Activated T-cell treated with anti-CD3 and anti-CD28 coated beads, Interleukin-2, amount 50 U/mL, for 24 hours (primary cell): ENCODE results near the gene PRPF19.

Experiments
- DNase-seq: peaks from one replicate; pipeline ENCODE4 v3.0.0-alpha.2; 2020
- H3K27ac Mint-ChIP-seq: 2 replicates; pipeline ENCODE4 v1.8.0; 2020; ENCODE audit warnings: mild to moderate bottlenecking, mixed read lengths
- H3K27me3 Mint-ChIP-seq: 2 replicates; pipeline ENCODE4 v1.8.0; 2020; ENCODE audit warnings: mixed read lengths
- H3K36me3 Mint-ChIP-seq: 2 replicates; pipeline ENCODE4 v1.8.0; 2020; ENCODE audit warnings: low read depth, mixed read lengths
- H3K4me1 Mint-ChIP-seq: 2 replicates; pipeline ENCODE4 v1.8.0; 2020; ENCODE audit warnings: low read depth, mixed read lengths
- H3K4me3 Mint-ChIP-seq: 2 replicates; pipeline ENCODE4 v1.8.0; 2020; ENCODE audit warnings: mild to moderate bottlenecking, moderate library complexity, mixed read lengths
- H3K9me3 Mint-ChIP-seq: 2 replicates; pipeline ENCODE4 v1.8.0; 2020; ENCODE audit warnings: mixed read lengths

PRPF19 gene

DNA sequence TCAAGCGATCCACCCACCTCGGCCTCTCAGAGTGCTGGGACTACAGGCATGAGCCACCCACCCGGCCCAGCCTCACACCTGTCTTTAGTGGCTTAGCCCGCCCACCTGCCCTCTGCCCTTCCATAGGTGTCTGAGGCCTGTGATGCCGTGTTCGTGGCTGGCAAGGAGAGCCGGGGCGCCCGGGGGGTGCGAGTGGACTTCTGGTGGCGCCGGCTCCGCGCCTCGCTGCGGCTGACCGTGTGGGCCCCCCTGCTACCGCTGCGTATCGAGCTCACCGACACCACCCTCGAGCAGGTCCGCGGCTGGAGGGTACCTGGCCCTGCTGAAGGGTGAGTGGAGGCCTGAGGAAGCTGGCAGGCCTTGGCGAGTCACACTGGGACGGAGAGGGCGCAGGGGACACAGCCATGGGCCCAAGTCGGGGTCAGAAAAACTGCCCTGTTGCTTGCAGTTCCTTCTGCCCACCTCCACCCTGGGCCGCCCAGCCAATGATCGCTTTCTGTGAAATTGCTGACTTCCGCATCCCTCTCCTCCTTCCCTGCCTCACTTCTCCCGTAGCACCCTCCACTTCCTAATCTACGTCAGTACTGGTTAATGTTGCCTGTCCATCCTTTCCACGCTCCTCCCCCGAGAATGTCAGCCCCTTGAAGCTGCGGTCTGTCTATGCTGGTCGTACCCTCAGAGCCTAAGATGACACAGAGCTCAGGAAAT, 27.2 kb upstream of the PRPF19 start:
- no peak for DNase-seq
- no peaks in the 10 kb centered on the region for H3K36me3 Mint-ChIP-seq
- no peaks in the 10 kb centered on the region for H3K9me3 Mint-ChIP-seq
- H3K4me1 Mint-ChIP-seq, result no peaks in the 10 kb centered on the region
- no peak overlapping the region for H3K4me3 Mint-ChIP-seq
- H3K27me3 Mint-ChIP-seq, result peaks cover 5% of the 10 kb centered on the region
- H3K27ac Mint-ChIP-seq, result no peak overlapping the region

DNA sequence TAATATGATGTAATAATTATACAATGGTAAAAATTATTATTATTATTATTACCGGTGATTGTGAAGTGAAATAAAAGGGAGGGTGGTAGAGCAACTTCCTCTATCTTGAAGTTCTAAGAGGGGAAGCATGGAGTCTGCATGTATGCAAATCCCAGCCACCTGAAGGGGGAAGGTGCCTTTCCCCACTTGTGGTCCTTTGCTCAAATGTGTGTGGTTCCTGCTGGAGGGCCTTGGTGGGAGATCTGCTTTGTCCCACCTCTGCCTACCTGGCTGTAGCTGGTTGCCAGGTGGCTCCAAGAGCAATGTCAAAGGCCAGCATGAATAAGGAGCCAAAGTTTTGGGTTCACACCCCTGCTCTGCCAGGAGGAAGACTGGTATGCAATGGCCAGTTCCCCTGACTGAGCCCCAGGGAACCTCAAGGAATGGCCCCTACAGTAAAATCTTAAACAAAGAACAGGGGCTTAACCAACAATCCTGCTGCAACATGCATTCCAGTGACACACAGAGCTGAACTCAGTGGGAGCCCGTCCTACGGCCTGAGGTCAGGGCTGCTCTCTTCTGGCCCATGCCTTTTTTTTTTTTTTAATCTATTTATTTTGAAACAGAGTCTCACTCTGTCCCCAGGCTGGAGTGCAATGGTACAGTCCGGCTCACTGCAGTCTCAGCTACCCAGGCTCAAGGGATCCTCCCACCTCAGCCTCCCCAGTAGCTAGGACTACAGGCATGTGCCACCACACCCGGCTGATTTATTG, 26.4 kb upstream of the PRPF19 start:
- peaks cover 5% of the 10 kb centered on the region for H3K27me3 Mint-ChIP-seq

DNA sequence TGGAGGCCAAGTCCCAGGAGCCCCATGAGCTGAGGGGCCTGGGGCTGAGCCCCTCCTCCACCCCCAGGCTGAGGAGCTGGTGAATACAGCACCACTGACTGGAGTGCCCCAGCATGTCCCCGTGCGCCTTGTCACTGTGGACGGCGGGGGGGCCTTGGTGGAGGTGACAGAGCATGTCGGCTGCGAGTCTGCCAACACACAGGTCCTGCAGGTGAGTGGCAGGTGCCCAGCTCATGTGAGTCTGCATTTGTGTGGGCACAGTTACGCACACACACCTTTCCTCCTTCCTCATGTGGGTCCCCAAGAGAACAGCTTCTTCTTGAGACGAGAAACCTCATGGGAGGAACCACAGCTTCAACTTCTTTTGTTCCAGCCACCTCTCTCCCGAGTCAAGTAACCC, 25.5 kb upstream of the PRPF19 start:
- Mint-ChIP-seq H3K27ac (no peak overlapping the region), H3K4me3 (no peak overlapping the region), H3K9me3 (no peaks in the 10 kb centered on the region), H3K36me3 (no peaks in the 10 kb centered on the region), H3K27me3 (peaks cover 5% of the 10 kb centered on the region), H3K4me1 (no peaks in the 10 kb centered on the region)
- no peak for DNase-seq

More for the DNA sequence above, 26.4 kb upstream of the PRPF19 start:
- no peaks in the 10 kb centered on the region for H3K9me3 Mint-ChIP-seq
- DNase-seq, result no peak
- no peaks in the 10 kb centered on the region for H3K36me3 Mint-ChIP-seq
- H3K27ac Mint-ChIP-seq, result no peak overlapping the region
- H3K4me1 Mint-ChIP-seq, result no peaks in the 10 kb centered on the region
- H3K4me3 Mint-ChIP-seq, result no peak overlapping the region

DNA sequence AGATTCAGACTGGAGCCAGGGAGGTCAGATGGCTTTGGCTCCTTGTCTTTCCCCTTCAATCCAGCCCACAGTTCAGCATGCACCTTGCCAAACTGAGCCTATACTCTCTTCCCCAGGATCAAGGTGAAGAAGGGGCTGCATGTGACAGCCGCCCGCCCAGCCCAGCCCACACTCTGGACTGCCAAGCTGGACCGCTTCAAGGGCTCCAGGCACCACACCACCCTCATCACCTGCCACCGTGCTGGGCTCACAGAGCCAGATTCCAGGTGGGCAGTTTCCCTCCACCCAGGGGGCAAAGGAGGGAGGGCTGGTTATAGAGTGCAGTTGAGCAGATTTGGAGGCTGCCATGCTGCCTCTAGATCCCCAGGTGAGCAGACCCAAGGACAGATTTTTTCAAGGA, 24.0 kb upstream of the PRPF19 start:
- H3K4me3 Mint-ChIP-seq, result no peak overlapping the region
- H3K9me3 Mint-ChIP-seq, result no peaks in the 10 kb centered on the region
- peaks cover 6% of the 10 kb centered on the region for H3K4me1 Mint-ChIP-seq
- no peaks in the 10 kb centered on the region for H3K36me3 Mint-ChIP-seq
- DNase-seq, result no peak
- H3K27ac Mint-ChIP-seq, result no peak overlapping the region
- H3K27me3 Mint-ChIP-seq, result peaks cover 12% of the 10 kb centered on the region

DNA sequence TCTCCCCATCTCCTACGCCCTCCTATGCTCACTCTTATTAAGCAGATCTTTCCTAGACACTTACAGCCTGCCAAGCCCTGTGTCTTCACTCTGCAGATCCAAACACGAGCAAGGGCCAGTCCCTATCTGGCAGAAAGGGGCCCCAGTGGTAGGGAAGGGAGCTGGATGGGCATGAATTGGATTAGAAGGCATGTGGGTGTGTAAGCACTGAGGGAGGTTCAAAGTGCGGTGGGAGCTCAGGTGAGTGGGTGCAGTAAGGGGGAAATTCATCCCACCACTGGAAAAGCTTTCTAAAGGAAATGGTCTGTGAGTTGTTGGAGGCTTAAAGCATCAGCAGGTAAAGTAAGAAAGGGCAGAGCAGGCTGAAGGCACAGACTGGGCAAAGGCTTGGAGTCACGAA, 23.4 kb upstream of the PRPF19 start:
- no peaks in the 10 kb centered on the region for H3K9me3 Mint-ChIP-seq
- H3K27me3 Mint-ChIP-seq, result peaks cover 18% of the 10 kb centered on the region
- H3K36me3 Mint-ChIP-seq, result no peaks in the 10 kb centered on the region
- DNase-seq, result no peak
- no peak overlapping the region for H3K27ac Mint-ChIP-seq
- H3K4me3 Mint-ChIP-seq, result no peak overlapping the region
- H3K4me1 Mint-ChIP-seq, result peaks cover 13% of the 10 kb centered on the region

DNA sequence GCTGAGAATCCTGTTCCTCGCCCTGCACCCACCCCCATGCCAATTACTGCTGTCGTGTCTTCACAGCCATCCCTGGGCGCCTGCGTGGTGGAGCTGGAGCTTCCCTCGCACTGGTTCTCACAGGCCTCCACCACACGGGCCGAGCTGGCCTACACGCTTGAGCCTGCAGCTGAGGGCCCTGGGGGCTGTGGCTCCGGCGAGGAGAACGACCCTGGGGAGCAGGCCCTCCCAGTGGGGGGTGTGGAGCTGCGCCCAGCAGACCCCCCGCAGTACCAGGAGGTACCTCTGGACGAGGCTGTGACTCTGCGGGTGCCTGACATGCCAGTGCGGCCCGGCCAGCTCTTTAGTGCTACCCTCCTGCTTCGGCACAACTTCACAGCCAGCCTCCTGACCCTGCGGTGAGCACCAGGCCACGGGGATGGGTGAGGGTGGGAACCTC, 22.2 kb upstream of the PRPF19 start:
- peaks cover 18% of the 10 kb centered on the region for H3K4me1 Mint-ChIP-seq
- no peaks in the 10 kb centered on the region for H3K9me3 Mint-ChIP-seq
- no peak overlapping the region for H3K27ac Mint-ChIP-seq
- peaks cover 18% of the 10 kb centered on the region for H3K27me3 Mint-ChIP-seq
- DNase-seq, result no peak
- H3K36me3 Mint-ChIP-seq, result peaks cover 2% of the 10 kb centered on the region
- no peak overlapping the region for H3K4me3 Mint-ChIP-seq

DNA sequence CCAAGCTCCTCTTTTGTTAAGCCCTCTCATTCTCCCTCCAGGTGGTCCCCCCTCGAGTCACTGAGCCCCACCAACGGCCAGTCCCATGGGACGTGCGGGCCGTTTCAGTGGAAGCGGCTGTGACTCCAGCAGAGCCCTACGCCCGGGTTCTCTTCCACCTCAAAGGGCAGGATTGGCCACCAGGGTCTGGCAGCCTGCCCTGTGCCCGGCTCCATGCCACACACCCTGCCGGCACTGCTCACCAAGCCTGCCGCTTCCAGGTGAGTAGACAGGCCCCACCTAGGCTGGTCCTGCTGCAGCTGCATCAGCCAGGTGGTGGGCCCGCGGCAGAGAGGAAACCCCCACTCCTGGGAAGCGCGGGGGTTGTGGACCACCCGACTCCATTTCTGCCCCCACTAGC, 21.2 kb upstream of the PRPF19 start:
- DNase-seq, result no peak
- H3K36me3 Mint-ChIP-seq, result peaks cover 12% of the 10 kb centered on the region
- no peak overlapping the region for H3K27ac Mint-ChIP-seq
- peaks cover 22% of the 10 kb centered on the region for H3K4me1 Mint-ChIP-seq
- H3K9me3 Mint-ChIP-seq, result no peaks in the 10 kb centered on the region
- peaks cover 21% of the 10 kb centered on the region for H3K27me3 Mint-ChIP-seq
- no peak overlapping the region for H3K4me3 Mint-ChIP-seq

DNA sequence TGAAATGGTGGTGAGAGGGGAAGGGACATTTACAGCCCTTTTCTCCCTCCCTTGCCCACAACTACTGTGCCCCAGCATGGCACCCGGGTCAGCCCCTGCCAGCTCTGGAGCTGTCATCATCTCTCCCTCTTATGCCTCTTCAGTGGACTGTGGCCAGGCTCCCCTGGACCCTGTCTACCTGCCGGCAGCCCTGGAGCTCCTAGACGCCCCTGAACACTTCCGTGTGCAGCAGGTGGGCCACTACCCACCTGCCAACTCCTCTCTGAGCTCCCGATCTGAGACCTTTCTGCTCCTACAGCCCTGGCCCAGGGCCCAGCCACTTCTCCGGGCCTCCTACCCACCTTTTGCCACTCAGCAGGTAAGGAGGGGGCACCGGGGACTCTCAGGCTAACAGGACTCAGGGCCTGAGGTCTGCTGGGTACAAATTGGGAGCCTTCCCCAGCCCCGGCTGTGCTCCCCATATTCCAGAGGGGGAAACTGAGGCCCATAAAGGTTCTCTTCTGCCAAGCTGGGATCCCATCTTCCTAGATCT, 20.7 kb upstream of the PRPF19 start:
- no peak overlapping the region for H3K4me3 Mint-ChIP-seq
- no peak for DNase-seq
- H3K36me3 Mint-ChIP-seq, result peaks cover 17% of the 10 kb centered on the region
- H3K27me3 Mint-ChIP-seq, result peaks cover 21% of the 10 kb centered on the region
- peaks cover 22% of the 10 kb centered on the region for H3K4me1 Mint-ChIP-seq
- no peak overlapping the region for H3K27ac Mint-ChIP-seq
- no peaks in the 10 kb centered on the region for H3K9me3 Mint-ChIP-seq

DNA sequence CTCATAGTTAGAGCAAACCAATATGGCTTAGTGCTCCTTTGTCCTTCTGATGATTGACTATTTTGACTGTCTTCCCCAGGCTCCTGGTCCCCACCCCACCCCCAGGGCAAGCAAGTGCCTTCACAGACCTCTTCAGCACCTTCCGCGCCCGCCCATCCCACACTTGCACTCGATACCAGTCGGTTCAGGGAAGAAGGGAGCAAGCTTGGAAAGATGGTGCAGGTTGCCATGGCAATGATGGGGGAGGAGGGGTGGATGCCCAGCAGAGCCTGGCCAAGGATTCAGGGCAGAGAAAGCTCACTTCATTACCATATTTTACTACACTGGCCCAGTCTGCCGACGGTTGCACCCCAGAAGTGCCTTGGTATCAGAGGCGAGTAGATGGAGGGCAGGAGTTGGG, 20.1 kb upstream of the PRPF19 start:
- peaks cover 22% of the 10 kb centered on the region for H3K4me1 Mint-ChIP-seq
- H3K9me3 Mint-ChIP-seq, result no peaks in the 10 kb centered on the region
- no peak for DNase-seq
- H3K4me3 Mint-ChIP-seq, result no peak overlapping the region
- no peak overlapping the region for H3K27ac Mint-ChIP-seq
- peaks cover 23% of the 10 kb centered on the region for H3K36me3 Mint-ChIP-seq
- H3K27me3 Mint-ChIP-seq, result peaks cover 21% of the 10 kb centered on the region

DNA sequence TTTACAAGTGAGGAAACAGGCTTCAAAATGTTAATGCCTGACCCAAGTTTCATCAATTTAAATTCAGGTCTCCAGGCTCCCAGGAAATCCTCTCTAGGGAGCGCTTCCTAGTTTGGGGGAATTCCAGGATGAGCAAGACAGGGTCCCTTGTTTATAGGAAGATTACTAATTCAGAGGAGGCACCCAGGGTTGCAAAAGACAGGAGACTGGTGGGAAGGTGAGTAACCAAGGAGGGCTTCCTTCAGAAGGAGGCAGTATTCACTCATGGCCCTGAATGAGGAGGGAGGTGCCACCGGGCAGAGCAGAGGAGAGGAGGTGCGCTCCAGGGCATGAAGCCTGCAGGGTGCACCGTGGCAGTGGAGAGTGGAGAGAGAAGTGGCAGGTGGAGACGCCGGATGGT, 19.5 kb upstream of the PRPF19 start:
- Mint-ChIP-seq H3K9me3 (no peaks in the 10 kb centered on the region), H3K27ac (no peak overlapping the region), H3K36me3 (peaks cover 29% of the 10 kb centered on the region)

DNA sequence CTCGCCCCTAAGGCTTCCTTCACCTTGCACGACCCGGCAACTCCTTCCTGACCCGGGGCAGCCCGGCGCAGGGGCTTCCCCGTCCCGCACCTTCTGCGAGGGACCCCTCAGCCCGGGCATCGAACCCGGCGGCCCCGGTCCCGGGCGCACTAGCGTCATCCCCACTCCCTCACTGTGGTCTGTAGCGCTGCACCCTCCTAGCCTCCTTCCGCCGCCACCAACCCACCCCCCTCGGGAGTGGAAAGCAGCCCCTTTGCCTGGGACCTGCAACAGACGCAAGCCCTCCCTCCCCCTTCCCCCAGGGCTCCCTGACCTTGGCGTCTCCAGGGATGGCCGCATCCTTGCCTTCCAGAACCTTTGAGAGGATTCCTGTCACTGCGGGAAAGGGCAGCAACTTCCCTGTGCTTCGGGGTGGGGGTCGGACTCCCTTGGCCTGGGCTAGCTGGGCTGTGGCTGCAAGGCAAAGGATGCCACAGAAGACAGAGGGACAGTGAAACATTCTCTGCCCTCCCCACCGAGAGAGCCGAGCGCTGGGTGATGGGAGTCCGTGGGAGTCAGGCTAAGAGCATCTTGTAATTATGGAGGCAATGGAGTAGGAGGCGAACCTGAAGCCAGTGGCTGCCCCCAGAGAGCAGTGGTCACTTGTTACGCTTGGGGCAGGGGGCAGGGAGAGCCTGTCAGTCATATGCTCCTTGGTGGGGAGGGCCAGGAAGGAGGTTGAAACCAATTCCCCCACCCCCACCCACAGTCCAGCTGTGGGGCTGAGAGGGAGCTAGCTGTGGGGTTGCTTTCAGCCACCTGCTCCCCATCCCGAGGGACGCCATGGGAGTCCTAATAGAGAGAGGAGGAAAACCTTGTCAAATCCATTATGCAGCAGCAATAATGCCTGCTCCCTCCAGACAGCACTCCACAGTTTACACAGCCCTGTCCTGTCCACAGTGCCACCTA, 18.8 kb upstream of the PRPF19 start:
- no peak for DNase-seq
- no peak overlapping the region for H3K27ac Mint-ChIP-seq
- H3K27me3 Mint-ChIP-seq, result peaks cover 21% of the 10 kb centered on the region
- no peaks in the 10 kb centered on the region for H3K9me3 Mint-ChIP-seq
- H3K4me3 Mint-ChIP-seq, result peak overlapping the region; percentile 53
- H3K36me3 Mint-ChIP-seq, result peaks cover 36% of the 10 kb centered on the region
- peaks cover 22% of the 10 kb centered on the region for H3K4me1 Mint-ChIP-seq

More for the DNA sequence above, 19.5 kb upstream of the PRPF19 start:
- Mint-ChIP-seq H3K4me1 (peaks cover 22% of the 10 kb centered on the region), H3K4me3 (no peak overlapping the region), H3K27me3 (peaks cover 21% of the 10 kb centered on the region)
- no peak for DNase-seq

DNA sequence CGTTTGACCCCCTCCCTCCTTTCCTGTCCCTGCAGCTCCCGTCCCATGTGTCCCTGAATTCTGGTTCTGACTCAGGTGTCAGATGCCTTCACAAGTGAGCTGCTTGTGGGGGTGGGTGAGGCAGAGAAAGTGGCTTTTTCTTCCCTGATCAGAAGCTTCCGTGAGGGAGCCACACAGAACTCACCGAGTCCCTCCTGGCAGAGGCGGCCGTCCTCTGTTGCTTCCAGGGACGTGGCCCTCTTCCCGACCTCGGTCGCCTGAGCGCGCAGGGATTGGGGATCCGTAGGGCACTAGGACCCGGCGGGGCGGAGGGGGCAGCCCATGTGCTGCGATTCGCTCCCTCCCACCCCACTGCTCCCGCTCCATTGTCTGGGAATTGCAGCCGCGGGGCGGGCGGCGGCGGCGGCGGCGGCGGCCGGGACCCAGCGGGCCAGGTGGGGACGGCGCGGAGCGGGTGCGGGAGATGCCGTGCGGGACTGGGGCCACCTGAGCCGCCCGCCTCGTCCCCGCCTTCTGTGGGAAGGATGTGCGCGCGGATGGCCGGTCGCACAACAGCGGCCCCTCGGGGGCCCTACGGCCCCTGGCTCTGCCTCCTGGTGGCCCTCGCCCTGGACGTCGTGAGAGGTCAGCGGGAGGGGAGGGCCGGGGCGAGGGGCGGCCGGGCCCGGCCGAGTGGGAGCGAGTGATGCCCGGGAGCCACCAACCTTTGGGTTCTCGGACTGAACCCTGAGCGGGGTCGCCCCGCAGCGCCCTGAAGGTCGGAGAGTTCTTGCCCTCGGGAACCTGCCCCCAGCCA, 17.9 kb upstream of the PRPF19 start, which contains the start of gene TMEM132A:
TMEM132A (plus strand) TSS at position 351 of the 796 bp plus-strand sequence; CDS start at position 525, 174 bp downstream.
- Mint-ChIP-seq H3K4me1 (peaks cover 27% of the 10 kb centered on the region), H3K36me3 (peaks cover 45% of the 10 kb centered on the region), H3K27me3 (peaks cover 21% of the 10 kb centered on the region), H3K9me3 (no peaks in the 10 kb centered on the region), H3K27ac (no peak within 1 kb of the TSS), H3K4me3 (peak within 1 kb of the TSS; percentile 53)
- DNase-seq, result peak; percentile 55

DNA sequence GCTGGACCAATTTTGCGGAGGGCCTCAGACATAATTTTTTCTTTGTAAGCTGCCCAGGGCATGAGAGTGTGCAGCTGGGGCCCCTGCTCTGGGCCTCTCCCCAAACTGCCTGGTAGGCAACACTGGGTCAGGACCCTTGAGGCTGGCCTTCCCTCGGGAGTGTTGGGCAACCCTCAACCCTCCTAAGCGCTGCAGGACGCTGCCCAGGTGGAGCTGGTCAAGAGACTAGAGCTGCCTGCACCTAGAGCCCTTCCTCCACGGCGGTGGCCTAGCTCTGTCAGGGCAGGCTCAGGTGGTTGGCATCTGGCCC, 17.4 kb upstream of the PRPF19 start:
- Mint-ChIP-seq H3K4me3 (peak overlapping the region; percentile 50), H3K27ac (no peak overlapping the region), H3K9me3 (no peaks in the 10 kb centered on the region), H3K27me3 (peaks cover 21% of the 10 kb centered on the region), H3K36me3 (peaks cover 50% of the 10 kb centered on the region), H3K4me1 (peaks cover 32% of the 10 kb centered on the region)
- no peak for DNase-seq

DNA sequence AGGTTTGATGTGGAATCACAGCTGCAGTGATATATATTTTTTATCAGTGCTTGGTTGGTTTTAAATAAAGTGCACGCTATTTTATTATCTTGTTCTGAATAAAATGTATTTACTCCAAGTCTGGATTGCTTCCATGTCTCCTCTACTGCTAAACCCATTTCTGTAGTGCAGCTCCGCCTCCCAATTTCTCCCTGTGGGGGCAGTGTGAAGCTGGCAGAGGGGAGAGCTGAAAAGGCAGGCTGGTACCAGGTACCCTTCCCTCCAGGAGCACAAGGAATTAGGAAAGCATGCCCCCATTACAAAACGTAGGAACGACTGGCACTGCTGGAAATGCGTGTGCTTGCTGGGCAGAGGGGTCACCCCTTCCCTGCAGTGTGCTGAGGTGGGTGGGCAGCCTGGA, 16.9 kb upstream of the PRPF19 start:
- Mint-ChIP-seq H3K27me3 (peaks cover 21% of the 10 kb centered on the region), H3K4me3 (no peak overlapping the region), H3K4me1 (peaks cover 37% of the 10 kb centered on the region), H3K27ac (no peak overlapping the region), H3K9me3 (no peaks in the 10 kb centered on the region), H3K36me3 (peaks cover 53% of the 10 kb centered on the region)
- DNase-seq, result no peak
